ENCODE results near the gene SLC25A44. TPM values are rescaled to one million over a fixed set of nuclear protein-coding genes. Genes with fewer than 3 reads are reported as not detected.

The SLC25A44 gene
- total RNA-seq, 1 experiment from 2014 or later: 33.0 TPM

DNA sequence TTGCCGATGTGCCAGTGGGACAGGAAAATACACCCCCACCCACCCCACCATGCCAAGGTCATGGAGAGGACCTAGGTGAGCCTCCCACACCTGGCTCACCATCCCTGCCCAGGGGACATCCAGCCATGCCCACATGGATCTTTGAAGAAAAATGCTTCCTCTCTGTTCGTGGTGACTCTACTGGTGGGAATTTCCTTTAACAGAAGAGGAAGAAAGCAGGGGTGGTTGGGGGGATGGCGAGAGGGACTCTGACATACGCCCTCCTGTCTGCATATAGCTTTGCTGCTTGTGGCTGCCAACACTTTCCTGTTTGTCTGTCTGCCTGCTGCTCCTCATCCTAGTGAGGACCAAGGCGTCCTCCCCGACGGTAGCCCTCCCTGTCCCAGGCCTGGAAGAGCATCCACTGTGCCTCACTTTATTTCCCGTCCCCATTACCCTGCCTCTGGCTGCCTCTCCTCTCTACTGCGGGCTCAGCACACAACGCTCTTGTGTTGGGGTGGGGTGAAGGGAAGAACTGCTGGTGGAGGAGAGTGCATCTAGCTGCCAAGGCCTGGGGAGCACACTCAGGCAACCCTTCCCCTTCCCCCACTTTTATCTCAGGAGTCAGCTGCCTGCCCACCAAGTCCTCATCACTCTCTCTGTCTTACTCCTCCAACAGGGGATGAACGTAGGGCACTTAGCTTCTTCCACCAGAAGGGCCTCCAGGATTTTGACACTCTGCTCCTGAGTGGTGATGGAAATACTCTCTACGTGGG, 38.0 kb upstream of the SLC25A44 start:
- in situ Hi-C loops (cut with HindIII; ENCODE audit: low pct_unique_long_range_greater_than_20kb, low sequenced_read_pairs) (no loop called here), intact Hi-C loops (cut with micrococcal nuclease; ENCODE audit: unreplicated experiment) (no loop called here)
- no peaks in the 10 kb centered on the region; the same call in 1 of the 2 replicates for H3K4me1 ChIP-seq (ENCODE audit: control insufficient read depth, insufficient read depth, low read length)
- POLR2A ChIA-PET: no interaction called here
- no peaks in the 10 kb centered on the region for H3K27me3 ChIP-seq (ENCODE audit: control insufficient read depth, insufficient read depth, low read length)
- H3K4me3 ChIP-seq (ENCODE audit: low read depth in 2 of 2, low read length in 2 of 2): no peak overlapping the region
- TF ChIP-seq POLR2AphosphoS5 (IDR thresholded peaks at IDR 0.05; ENCODE audit: low read depth, low read length): no peak
- TF ChIP-seq, protein P1, sequence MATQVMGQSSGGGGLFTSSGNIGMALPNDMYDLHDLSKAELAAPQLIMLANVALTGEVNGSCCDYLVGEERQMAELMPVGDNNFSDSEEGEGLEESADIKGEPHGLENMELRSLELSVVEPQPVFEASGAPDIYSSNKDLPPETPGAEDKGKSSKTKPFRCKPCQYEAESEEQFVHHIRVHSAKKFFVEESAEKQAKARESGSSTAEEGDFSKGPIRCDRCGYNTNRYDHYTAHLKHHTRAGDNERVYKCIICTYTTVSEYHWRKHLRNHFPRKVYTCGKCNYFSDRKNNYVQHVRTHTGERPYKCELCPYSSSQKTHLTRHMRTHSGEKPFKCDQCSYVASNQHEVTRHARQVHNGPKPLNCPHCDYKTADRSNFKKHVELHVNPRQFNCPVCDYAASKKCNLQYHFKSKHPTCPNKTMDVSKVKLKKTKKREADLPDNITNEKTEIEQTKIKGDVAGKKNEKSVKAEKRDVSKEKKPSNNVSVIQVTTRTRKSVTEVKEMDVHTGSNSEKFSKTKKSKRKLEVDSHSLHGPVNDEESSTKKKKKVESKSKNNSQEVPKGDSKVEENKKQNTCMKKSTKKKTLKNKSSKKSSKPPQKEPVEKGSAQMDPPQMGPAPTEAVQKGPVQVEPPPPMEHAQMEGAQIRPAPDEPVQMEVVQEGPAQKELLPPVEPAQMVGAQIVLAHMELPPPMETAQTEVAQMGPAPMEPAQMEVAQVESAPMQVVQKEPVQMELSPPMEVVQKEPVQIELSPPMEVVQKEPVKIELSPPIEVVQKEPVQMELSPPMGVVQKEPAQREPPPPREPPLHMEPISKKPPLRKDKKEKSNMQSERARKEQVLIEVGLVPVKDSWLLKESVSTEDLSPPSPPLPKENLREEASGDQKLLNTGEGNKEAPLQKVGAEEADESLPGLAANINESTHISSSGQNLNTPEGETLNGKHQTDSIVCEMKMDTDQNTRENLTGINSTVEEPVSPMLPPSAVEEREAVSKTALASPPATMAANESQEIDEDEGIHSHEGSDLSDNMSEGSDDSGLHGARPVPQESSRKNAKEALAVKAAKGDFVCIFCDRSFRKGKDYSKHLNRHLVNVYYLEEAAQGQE (IDR thresholded peaks at IDR 0.05; ENCODE audit: insufficient read depth in 1 of 2, low read depth in 2 of 2, low read length in 1 of 2): no peak
- no peak for TF ChIP-seq TCF7L2 (IDR thresholded peaks at IDR 0.05; ENCODE audit: low read depth, low read length)
- TF ChIP-seq, protein P2, sequence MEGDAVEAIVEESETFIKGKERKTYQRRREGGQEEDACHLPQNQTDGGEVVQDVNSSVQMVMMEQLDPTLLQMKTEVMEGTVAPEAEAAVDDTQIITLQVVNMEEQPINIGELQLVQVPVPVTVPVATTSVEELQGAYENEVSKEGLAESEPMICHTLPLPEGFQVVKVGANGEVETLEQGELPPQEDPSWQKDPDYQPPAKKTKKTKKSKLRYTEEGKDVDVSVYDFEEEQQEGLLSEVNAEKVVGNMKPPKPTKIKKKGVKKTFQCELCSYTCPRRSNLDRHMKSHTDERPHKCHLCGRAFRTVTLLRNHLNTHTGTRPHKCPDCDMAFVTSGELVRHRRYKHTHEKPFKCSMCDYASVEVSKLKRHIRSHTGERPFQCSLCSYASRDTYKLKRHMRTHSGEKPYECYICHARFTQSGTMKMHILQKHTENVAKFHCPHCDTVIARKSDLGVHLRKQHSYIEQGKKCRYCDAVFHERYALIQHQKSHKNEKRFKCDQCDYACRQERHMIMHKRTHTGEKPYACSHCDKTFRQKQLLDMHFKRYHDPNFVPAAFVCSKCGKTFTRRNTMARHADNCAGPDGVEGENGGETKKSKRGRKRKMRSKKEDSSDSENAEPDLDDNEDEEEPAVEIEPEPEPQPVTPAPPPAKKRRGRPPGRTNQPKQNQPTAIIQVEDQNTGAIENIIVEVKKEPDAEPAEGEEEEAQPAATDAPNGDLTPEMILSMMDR (IDR thresholded peaks at IDR 0.05): no peak
- no peak for TF ChIP-seq SIN3A (IDR thresholded peaks at IDR 0.05; ENCODE audit: borderline replicate concordance, insufficient read depth, low read depth, low read length)
- H3K9me3 ChIP-seq (ENCODE audit: control insufficient read depth, insufficient read depth, low read depth, low read length): no peaks in the 10 kb centered on the region
- H3K36me3 ChIP-seq (ENCODE audit: control insufficient read depth, insufficient read depth, low read length): no peaks in the 10 kb centered on the region
- CTCF ChIA-PET: no interaction called here
- no peak for DNase-seq (ENCODE audit: low read depth, low spot score)
- BruUV-seq (replicated peaks): no TSS peak
- H3K27ac ChIP-seq (ENCODE audit: low read length): no peak overlapping the region
- no peak for ATAC-seq

DNA sequence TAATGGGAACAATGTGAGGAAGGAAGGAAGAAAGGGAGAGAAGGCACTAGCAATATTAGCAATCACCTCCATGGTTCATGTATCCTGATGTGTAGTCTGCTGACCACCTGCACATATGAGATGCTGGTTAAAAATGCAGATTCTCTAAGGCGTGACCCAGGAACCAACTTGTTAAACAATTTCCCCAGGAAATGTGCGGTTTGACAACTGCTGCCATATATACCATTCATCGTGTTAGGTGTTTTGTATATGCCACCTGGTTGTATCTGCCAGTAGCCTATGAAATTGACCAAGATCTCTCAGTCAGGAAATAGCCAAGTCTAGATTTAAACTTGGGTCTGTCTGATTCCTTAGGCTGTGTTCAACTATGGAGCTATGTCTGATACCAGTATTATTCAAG, 36.4 kb upstream of the SLC25A44 start:
- Histone ChIP-seq H3K36me3 (ENCODE audit: control insufficient read depth, insufficient read depth, low read length) (no peaks in the 10 kb centered on the region), H3K27ac (ENCODE audit: low read length) (no peak overlapping the region), H3K27me3 (ENCODE audit: control insufficient read depth, insufficient read depth, low read length) (no peaks in the 10 kb centered on the region), H3K4me1 (ENCODE audit: control insufficient read depth, insufficient read depth, low read length) (no peaks in the 10 kb centered on the region; the same call in 1 of the 2 replicates), H3K9me3 (ENCODE audit: control insufficient read depth, insufficient read depth, low read depth, low read length) (no peaks in the 10 kb centered on the region), H3K4me3 (ENCODE audit: low read depth in 2 of 2, low read length in 2 of 2) (no peak overlapping the region)
- in situ Hi-C loops (cut with HindIII; ENCODE audit: low pct_unique_long_range_greater_than_20kb, low sequenced_read_pairs): no loop called here
- CTCF ChIA-PET: interaction anchor here (0.6 kb wide), 1 partner anchor 67 kb away, joined by 4 read pairs; no protein-coding TSS in a partner anchor
- no peak for DNase-seq (ENCODE audit: low read depth, low spot score)
- BruUV-seq (replicated peaks): no TSS peak
- ATAC-seq: no peak
- POLR2A ChIA-PET: interaction anchor here (0.7 kb wide), 1 partner anchor 67 kb away, joined by 4 read pairs; no protein-coding TSS in a partner anchor
- intact Hi-C loops (cut with micrococcal nuclease; ENCODE audit: unreplicated experiment): no loop called here
- TF ChIP-seq, protein P2 (IDR thresholded peaks at IDR 0.05): no peak
- TF ChIP-seq TCF7L2 (IDR thresholded peaks at IDR 0.05; ENCODE audit: low read depth, low read length): no peak
- TF ChIP-seq POLR2AphosphoS5 (IDR thresholded peaks at IDR 0.05; ENCODE audit: low read depth, low read length): no peak
- TF ChIP-seq, protein P1 (IDR thresholded peaks at IDR 0.05; ENCODE audit: insufficient read depth in 1 of 2, low read depth in 2 of 2, low read length in 1 of 2): no peak
- TF ChIP-seq SIN3A (IDR thresholded peaks at IDR 0.05; ENCODE audit: borderline replicate concordance, insufficient read depth, low read depth, low read length): no peak
